Neural cell (in vitro differentiated cells): Measurements from ENCODE around the gene SLC44A1.

ENCODE experiments used
- CTCF ChIP-seq: fragments of 450-650 bp; IDR thresholded peaks from 2 replicates; pipeline ENCODE4 v1.5.1; 2014; ENCODE audit warnings: antibody characterized with exemption, mild to moderate bottlenecking, moderate library complexity; ENCODE audit not compliant: poor library complexity, severe bottlenecking
- EP300 ChIP-seq: fragments of 450-650 bp; conservative IDR thresholded peaks from 2 replicates; pipeline ENCODE4 v1.6.1; 2014; ENCODE audit warnings: antibody characterized with exemption, mild to moderate bottlenecking, moderate library complexity; ENCODE audit not compliant: poor library complexity, severe bottlenecking
- EZH2 ChIP-seq: fragments of 200-600, 300-800 bp; shearing (Covaris generic), sonication (generic); IDR thresholded peaks from 2 replicates; pipeline ENCODE4 v1.6.1; 2014; ENCODE audit warnings: antibody characterized with exemption, low read length, borderline replicate concordance, mild to moderate bottlenecking; ENCODE audit not compliant: insufficient read depth, poor library complexity, severe bottlenecking
- MXI1 ChIP-seq: fragments of 450-650 bp; conservative IDR thresholded peaks from 2 replicates; pipeline ENCODE4 v1.6.1; 2014; ENCODE audit warnings: antibody characterized with exemption, mild to moderate bottlenecking; ENCODE audit not compliant: poor library complexity, severe bottlenecking
- POLR2AphosphoS5 ChIP-seq: IDR thresholded peaks from 2 replicates; pipeline ENCODE4 v1.6.1; 2012
- RAD21 ChIP-seq: fragments of 450-650 bp; conservative IDR thresholded peaks from 2 replicates; pipeline ENCODE4 v1.6.1; 2014; ENCODE audit warnings: antibody characterized with exemption, mild to moderate bottlenecking, moderate library complexity
- REST ChIP-seq: IDR thresholded peaks from 2 replicates; pipeline ENCODE4 v1.6.1; 2012; ENCODE audit warnings: borderline replicate concordance
- TAF1 ChIP-seq: IDR thresholded peaks from 2 replicates; pipeline ENCODE4 v1.6.1; 2012; ENCODE audit warnings: low read depth

- TF ChIP-seq CTCF = no peak
- no peak for TF ChIP-seq TAF1
- no peak for TF ChIP-seq EZH2
- no peak for TF ChIP-seq REST
- no peak for TF ChIP-seq POLR2AphosphoS5
- no peak for TF ChIP-seq MXI1
- TF ChIP-seq EP300 = peak; percentile 25
- TF ChIP-seq RAD21 = no peak
Measured at GRCh38 chr9:105431424-105432246, 187.2 kb downstream of the SLC44A1 start.
